NCI-H2227 treated with DMSO at 0.1 percent for 48 hours (cell line): ENCODE data around the gene PRKCI.
A peak's percentile ranks its signal among the peaks of the same experiment; 100 is the strongest.
"Not testable (repeated sequence)": the region's sequence is repeated elsewhere in the genome, so short reads cannot be mapped to it uniquely, and the experiment has no call there.

Experiments
- DNase-seq: peaks from one replicate; lab custom pipeline; 2025; lab: John Stamatoyannopoulos, UW

The PRKCI gene

DNA sequence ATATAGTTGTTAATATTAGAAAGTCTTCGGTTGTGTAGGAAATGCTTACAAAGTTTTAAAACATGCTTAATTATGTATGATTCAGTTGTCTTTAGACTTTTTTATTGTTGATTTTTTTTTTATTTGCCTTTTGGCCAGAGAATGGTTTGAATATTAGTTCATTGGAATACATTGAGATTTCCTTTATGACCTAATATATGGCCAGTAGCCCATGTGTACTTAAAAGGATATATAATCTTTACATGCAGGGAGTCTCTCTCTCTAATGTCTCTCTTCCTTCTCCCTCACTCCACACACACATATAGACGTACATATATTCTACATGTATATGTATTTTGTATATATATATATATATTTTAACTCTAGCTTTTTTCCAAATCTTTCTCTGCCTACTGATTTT lies 68.0 kb downstream of the PRKCI start:
- no peak for DNase-seq

DNA sequence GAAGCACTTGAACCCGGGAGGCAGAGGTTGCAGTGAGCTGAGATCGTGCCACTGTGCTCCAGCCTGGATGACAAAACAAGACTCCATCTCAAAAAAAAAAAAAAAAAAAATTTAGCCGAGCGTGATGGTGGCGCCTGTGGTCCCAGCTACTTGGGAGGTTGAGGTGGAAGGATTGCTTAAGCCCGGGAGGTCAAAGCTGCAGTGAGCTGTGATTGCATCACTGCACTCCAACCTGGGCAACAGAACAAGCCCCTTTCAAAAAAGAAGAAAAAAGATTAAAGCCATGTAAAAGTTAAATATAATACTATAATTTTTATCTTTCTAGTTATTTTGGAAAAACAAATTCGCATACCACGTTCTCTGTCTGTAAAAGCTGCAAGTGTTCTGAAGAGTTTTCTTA lies 73.4 kb downstream of the PRKCI start:
- DNase-seq = no peak

DNA sequence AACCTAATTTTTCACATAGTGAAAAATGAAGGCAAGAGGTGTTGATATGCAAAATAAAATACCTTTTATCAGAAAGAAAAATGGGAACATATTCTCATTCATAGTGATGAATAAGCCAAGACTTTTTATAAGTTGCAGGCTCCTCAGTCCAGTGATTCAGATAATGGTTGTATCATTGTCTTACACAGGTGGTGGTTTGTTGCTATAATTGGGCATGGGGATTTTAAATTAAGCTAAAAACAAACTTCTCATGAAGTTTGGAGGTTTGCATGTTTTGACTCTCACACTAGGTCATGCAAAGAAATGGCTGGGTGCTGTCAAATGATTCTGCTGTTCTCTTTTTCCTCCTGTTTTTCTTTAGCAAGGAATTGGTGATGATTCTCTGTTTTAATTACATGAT lies 74.5 kb downstream of the PRKCI start:
- DNase-seq = no peak

DNA sequence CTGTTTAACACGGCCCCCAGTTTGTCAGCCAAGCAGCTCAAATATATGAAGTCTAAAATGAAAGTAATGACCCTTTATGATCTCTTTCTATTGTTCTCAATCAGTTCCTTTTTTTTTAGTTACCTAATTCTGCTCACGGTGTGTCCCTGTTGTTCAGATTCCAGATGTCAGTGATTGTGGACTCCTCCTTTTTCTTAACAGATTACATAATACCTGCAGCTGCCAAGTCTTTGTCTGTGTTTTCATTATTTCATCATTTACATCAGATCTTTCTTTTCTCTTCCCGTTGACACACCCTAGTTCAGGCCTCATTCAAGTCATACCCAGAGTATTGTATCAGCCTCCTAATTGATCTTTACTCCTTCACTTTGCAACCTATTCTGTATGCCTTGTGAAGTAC lies 79.2 kb downstream of the PRKCI start:
- DNase-seq = no peak

DNA sequence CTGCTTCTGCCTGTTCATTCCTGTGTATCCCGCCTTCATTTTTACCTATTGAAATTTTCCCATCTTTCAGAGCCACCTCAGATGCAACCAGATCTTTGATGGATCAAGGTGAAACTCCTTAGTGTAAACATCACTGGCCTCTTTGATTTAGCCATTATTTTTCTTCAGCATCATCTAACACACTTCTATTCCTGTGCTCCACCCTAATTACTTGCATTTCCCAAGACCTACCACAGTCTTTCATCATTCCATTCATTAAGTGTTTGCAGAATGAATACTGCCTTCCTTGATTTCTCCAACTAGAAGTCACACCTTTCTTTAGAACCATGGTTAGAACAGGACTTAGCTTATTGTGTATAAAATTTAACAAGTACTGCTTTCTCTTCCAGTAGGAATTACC lies 79.8 kb downstream of the PRKCI start:
- no peak for DNase-seq

DNA sequence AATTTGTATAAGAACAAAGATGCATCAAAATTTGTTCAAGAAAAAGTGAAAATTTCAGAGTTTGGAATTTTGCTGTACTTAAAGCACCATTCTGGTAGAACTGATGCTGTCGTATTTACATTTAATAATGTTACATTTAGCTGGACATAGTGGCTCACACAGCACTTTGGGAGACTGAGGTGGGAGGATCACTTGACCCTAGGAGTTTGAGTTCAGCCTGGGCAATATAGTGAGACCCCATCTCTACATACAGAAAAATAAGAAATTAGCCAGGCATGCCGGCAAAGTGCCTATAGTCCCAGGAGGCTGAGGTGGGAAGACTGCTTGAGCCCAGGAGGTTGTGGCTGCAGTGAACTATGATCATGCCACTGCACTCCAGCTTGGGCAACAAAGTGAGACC lies 83.8 kb downstream of the PRKCI start:
- DNase-seq = no peak

DNA sequence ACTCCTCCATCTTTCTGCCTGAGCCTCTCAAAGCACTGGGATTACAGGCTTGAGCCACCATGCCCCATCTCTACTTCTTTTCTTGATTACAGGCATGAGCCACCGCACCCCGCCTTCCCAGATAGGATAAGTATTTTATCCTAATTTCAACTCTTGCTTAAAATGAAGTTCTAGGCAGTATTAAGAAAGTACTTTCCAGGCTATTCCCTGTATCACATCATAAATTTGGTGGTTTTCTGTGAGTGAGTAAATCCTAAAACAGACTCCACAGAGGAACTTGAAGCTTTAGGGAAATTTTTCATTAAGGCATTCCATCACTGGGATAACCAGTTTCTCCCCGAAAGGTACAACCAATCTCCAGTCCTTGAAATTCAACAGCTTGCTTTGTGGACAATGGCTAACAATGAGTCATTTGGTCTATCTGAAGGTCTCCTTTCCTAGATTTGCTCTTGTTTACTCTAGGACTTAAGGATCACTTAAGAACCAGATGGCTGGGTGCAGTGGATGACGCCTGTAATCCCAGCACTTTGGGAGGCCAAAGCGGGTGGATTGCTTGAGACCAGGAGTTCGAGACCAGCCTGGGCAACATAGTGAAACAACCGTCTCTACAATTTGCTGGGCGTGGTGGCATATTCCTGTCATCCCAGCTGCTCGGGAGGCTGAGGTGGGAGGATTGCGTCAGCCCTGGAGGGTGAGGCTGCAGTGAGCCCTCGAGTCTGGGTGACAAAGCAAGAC lies 85.6 kb downstream of the PRKCI start:
- DNase-seq = no peak

DNA sequence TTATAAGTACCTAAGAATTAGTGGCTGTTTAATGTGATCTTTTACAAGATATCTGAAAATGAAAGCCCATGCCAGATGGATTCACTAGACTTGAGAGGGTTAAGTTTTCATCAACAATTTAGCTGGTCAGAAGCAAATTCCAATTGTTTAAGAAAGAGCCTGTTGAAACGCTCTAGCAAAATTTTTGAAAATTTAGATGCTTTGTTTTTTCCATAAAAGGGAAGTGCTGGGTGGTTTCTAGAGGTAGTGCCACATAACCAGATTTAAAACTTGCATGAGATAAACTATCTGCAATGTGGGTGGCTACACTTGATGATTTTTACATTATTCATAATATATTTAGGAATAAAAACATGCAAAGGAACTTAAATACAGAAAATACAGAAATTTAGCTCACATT lies 86.8 kb downstream of the PRKCI start:
- DNase-seq = no peak

DNA sequence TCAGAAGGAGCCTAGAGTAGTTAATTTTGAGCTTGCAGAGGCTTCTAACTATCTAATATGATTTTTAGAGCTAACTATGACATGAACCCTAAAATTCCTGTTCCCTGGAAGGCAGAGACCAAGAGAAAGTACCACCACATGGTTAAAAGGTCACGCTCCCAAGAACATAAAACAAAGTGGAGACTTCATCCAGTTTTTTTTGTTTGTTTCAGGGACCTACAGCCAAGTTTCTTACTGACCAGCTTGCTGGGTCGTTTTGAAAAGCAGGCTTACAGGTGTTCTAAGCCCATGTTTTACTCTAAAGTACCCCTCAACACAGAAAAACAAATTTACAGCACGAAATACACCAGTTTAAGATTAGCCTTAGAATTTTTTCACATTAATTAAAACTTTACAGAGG lies 95.7 kb downstream of the PRKCI start:
- no peak for DNase-seq

DNA sequence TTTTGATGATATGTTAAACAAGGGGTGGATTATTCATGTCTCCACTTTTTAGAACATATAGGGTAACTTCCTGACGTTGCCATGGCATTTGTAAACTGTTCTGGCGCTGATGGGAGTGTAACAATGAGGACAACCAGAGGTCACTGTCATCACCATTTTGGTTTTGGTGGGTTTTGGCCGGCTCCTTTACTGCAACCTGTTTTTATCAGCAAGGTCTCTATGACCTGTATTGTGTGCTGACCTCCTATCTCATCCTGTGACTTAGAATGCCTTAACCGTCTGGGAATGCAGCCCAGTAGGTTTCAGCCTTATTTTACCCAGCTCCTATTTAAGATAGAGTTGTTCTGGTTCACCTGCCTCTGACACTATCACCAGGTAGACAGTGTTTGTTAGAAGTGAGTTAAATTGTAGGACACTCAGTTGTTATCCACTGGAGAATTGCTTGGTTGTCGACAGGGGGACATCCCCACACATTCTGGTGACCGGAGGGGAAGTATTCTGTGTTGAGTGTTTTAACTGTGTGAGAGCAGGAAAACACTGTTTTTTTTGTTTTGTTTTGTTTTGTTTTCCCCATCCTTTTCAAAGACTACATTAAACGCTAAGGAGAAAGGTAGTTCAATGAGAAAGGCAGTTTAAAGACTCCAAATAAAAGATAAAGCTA lies 98.4 kb downstream of the PRKCI start:
- no peak for DNase-seq

DNA sequence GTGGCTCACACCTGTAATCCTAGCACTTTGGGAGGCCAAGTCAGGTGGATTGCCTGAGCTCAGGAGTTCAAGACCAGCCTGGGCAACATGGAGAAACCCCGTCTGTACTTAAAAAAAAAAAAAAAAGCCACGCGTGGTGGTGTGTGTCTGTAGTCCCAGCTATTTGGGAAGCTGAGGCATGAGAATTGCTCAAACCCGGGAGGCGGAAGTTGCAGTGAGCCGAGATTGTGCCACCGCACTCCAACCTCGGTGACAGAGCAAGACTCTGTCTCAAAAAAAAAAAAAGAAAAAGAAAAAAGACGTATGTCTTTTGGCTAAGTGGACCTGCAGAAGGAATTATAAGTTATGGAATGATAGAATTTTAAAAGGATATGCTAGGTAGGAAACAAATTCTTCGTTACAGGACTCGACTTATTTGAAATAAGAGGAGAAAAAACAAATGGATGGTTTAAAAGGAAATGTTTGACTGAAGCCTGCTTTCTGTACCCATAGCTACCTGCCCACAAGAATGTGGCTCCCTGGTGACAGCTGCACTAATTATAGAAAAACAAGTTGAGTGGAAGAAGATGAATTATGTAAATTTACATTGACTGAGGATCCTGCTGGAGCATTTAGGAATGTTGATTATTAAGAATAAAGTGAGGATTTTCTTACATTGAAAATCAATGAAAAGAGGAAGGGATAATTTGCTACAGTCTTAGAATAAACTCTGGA lies 99.3 kb downstream of the PRKCI start:
- no peak for DNase-seq

DNA sequence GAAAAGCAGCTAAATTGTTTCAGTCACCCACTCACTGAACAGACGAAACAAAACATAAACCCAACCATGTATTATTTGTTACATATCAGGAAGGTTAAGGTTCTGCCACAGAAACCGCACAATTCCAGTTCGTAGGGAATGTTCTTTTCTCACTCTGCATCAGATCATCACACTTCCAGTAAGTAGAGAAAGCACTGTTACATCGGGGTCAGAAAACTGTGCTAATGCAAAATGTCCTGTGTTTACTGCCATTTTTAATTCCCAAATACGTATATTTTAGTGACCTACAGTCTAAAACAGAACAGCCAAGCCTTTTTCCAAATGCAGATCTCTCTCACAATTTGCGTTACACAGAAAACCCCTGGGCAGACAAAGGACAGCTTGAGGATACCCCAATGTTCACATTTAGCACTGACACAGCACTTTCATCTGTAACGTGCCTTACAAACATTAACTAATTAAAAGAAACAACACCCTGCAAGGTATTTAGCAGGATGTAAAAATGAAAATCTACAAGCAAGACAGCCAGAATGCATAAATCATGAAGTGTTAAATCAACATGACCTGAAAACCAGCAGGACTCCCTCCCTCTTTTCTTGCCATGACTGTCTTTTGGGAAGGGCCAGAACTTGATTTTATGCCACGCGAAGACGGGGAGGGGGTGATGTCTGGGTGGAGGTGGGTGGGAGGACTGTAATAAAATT lies 100.5 kb downstream of the PRKCI start:
- peak; percentile 23 for DNase-seq

DNA sequence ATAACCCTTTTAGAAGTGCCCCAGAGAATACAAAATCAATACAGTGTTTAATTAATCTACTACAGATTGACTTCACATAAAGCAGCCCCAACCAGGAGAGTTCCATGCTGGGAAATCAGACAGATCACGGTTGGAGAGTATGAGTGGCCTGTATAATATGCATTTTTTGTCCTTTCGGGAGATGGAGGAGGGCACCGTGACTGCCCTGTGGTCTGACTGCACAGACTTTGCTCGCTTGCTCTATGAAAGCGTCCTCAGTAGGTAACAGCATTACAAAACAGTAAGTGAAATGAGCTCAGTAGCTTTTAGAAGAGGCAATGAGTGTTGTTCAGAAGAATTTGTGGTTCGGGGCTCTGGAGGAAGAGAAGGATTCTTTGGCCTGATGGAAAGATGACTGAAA lies 101.1 kb downstream of the PRKCI start:
- DNase-seq = no peak

DNA sequence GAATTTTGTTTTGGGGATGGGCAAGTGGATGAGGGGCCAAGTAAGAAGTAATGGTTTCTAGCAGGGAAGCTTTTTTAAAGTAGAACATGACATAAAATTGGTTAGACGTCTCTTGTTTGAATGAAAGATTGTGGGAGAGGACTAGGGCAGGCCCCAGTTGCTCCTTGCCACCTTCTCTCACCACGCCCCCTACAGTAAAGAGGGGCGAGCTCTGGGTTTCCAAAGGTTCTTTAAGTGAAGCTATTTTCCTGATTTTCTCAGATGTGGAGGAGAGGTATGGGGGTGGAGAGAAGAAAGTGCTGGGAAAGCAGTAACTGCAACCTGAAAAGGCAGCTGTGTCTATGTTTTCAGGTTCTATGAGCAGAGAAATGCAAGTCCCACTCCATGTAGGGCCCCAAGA lies 102.7 kb downstream of the PRKCI start:
- DNase-seq = no peak

DNA sequence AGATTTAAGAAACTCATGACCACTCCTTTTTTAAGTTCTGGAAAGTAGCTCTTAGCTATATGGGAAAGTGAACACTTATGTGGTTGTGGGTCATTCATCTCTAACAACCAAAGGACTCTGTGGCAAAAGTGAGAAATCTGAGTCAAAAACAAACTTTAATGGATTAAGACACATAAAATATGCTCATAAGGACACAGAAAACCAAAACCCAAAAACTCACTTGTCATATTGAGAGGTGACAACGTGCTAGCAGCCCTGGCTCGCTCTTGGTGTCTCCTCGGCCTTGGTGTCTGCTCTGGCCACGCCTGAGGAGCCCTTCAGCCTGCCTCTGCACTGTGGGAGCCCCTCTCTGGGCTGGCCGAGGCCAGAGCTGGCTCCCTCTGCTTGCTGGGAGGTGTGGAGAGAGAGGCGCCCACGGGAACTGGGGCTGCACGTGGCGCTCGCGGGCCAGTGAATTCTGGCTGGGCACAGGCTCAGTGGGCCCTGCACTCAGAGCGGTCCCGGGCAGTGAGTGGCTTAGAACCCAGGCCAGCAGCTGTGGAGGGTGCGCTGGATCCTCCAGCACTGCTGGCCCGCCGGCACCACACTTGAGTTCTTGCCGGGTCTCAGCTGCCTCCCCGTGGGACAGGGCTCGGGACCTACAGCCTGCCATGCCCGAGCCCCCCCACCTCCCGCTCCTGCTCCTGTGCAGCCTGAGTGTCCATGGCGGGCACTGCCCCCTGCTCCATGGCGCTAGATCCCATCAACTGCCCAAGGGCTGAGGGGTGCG lies 105.0 kb downstream of the PRKCI start:
- DNase-seq = no peak

DNA sequence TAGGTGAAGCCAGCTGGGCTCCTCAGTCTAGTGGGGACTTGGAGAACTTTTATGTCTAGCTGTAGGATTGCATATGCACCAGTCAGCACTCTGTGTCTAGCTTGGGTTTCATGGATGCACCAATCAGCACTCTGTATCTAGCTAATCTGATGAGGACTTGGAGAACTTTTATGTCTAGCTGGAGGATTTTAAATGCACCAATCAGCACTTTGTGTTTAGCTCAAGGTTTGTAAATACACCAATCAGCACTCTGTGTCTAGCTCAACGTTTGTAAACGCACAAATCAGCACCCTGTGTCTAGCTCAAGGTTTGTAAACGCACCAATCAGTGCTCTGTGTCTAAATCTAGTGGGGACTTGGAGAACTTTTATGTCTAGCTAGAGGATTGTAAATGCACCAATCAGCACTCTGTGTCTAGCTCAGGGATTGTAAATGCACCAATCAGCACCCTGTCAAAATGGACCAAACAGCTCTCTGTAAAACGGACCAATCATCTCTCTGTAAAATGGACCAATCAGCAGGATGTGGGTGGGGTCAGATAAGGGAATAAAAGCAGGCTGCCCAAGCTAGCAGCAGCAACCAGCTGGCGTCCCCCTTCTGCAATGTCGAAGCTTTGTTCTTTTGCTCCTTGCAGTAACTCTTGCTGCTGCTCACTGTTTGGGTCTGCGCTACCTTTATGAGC lies 105.8 kb downstream of the PRKCI start:
- not testable (repeated sequence) for DNase-seq

DNA sequence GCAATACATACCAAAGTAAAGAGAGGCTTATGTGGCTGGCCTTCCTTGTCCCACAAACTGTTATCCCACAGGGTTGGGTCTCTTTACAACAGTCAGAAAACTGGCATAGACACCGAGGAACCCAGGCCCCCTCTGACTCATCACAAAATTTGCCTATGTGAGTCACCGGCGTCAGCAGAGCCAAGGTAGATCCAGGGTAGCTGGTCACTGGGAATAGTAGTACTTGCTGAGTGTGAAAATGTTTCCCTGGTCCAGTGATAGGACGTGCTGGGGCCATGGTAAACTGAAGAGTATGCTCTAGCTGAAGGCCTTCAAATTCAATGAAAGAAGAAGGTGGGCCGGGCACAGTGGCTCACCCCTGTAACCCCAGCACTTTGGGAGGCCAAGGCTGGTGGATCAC lies 108.1 kb downstream of the PRKCI start:
- no peak for DNase-seq

DNA sequence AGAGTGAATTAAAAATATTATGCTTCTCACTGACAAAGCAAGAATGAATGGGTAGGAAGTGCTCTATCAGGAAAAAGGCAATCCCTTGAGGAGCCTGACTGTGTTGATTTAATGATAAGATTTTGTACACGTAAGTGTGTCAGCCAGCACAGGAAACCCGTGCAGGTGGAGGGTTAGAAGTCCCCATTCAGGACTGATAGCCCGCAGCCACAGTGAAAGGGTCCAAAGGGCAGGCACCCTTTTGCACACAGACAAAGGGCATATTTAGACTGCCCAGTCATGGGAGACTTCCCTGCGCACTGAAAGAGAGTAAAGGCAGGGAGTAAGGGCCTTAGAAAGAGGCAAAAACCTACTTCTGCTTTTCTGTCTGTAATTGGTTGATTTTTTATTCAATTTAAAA lies 108.9 kb downstream of the PRKCI start:
- no peak for DNase-seq

DNA sequence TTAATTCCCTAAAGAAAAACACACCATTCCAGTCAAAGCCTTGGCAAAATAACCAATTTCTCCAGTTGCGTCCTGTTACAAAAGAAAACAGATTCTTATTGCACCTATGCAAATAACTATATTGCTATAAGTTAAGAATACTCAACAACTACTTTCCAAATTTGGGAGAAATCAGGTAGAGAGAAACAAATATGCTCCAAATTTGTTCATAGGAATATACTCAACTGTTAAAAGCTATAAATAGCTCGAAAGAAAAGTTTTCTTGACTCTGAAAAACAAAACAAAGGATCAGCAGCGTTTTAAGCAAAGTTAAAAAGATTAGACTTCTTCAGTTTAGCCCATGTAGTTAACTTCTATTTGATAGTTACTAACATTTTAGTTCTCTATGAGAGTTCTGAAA lies 115.2 kb downstream of the PRKCI start:
- DNase-seq = no peak

DNA sequence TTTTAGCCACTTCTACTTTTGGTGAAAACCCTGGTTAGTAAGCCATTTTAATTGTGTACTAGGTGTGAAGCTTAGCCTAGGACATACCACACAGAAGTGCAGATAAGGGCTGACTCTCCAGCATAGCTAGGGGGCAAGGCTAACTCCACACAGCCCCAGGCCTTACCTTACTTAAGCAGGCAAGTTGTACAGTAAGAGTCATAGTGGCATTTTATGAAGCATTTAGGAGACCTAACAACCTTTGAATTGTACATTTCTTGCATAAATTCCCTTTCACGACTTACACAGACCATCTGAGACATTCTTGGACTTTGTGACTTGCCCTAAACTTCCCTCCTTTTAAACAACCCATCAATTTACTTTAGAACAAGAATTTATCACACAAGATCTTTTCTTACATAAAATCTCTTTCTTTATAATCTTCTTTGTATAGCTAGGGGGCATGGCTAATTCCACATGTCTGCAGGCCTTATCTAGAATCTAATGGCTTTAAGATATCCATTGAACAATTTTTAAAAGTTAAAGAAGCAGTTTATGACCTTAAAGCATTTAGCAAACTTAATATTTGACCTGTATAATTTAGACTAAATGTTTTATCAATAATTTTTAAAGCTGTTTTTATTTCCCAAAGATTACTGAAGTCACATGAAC lies 116.6 kb downstream of the PRKCI start:
- DNase-seq = no peak

DNA sequence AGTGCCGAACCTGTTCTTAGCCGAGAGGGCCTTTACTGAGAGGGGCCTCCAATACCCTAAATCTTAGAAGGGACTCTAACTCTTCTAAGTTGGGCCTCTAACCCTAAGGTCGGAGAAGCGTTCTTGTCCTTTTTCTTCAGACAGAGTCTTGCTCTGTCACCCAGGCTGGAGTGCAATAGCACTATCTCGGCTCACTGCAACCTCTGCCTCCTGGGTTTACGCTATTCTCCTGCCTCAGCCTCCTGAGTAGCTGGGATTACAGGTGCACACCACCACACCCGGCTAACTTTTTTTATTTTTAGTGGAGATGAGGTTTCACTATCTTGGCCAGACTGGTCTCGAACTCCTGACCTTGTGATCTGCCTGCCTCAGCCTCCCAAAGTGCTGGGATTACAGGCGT lies 120.0 kb downstream of the PRKCI start:
- not testable (repeated sequence) for DNase-seq
